IMR-90 (cell line): ENCODE measurements around the gene MRPL10. TPM values are rescaled to one million over a fixed set of nuclear protein-coding genes. Genes with fewer than 3 reads are reported as not detected.

ENCODE experiments used
- ATAC-seq: fragments of 200-7000 bp; cut with Tn5 transposase; 2 replicates; pipeline ENCODE4 v1.9.1; 2020; ENCODE audit warnings: low read depth, mild to moderate bottlenecking, moderate library complexity
- BruUV-seq: library from RNA; stranded (reverse); fragments of 400-500 nt; replicated peaks from 2 replicates; lab custom pipeline; 2021; lab: Mats Ljungman, UMichigan
- CTCF ChIA-PET: fragments of 300-600 bp; formaldehyde crosslinking; extraction: SDS; loops from one replicate; lab custom pipeline; 2021; ENCODE audit warnings: antibody characterized with exemption; lab: Yijun Ruan, JAX
- POLR2A ChIA-PET: fragments of 300-600 bp; sonication (Branson Sonifier 250); formaldehyde crosslinking; loops from one replicate; lab custom pipeline; 2022; ENCODE audit warnings: antibody characterized with exemption; ENCODE audit not compliant: unreplicated experiment; lab: Charles Lee
- DNase-seq: peaks from one replicate; pipeline ENCODE4 v3.0.0; 2013
- H2AFZ ChIP-seq: replicated peaks from 2 replicates; pipeline ENCODE3; 2013; ENCODE audit warnings: low read length, mild to moderate bottlenecking; ENCODE audit not compliant: poor library complexity
- H2AK5ac ChIP-seq: 2 replicates; pipeline ENCODE4 v1.6.1; 2013; ENCODE audit warnings: low read depth, low read length, inconsistent platforms
- H2AK9ac ChIP-seq: replicated peaks from 2 replicates; pipeline ENCODE3; 2013; ENCODE audit warnings: mild to moderate bottlenecking, low read depth, low read length, moderate library complexity; ENCODE audit not compliant: poor library complexity
- H2BK120ac ChIP-seq: 2 replicates; pipeline ENCODE4 v1.6.1; 2013; ENCODE audit warnings: low read depth, low read length, inconsistent platforms
- H2BK15ac ChIP-seq: 3 replicates; pipeline ENCODE4 v1.6.1; 2013; ENCODE audit warnings: low read depth, low read length, inconsistent platforms
- H2BK20ac ChIP-seq: 2 replicates; pipeline ENCODE4 v1.6.1; 2013; ENCODE audit warnings: low read depth, mild to moderate bottlenecking, inconsistent platforms, low read length, moderate library complexity
- H2BK5ac ChIP-seq: 2 replicates; pipeline ENCODE4 v1.6.1; 2013; ENCODE audit warnings: mild to moderate bottlenecking, low read depth, low read length, inconsistent platforms; ENCODE audit not compliant: poor library complexity, severe bottlenecking
- H3K14ac ChIP-seq: replicated peaks from 2 replicates; pipeline ENCODE4 v1.6.1; 2013; ENCODE audit warnings: low read depth, low read length, inconsistent platforms
- H3K18ac ChIP-seq: 2 replicates; pipeline ENCODE4 v1.6.1; 2013; ENCODE audit warnings: low read depth, low read length, control low read depth
- H3K23ac ChIP-seq: 2 replicates; pipeline ENCODE4 v1.6.1; 2013; ENCODE audit warnings: low read depth, low read length, inconsistent platforms
- H3K27ac ChIP-seq: 2 replicates; pipeline ENCODE4 v1.5.1; 2013; ENCODE audit warnings: mild to moderate bottlenecking, control low read depth, low read length; ENCODE audit not compliant: insufficient read depth
- H3K27me3 ChIP-seq: 2 replicates; pipeline ENCODE4 v1.6.1; 2013; ENCODE audit warnings: low read length; ENCODE audit not compliant: control insufficient read depth, insufficient read depth
- H3K36me3 ChIP-seq: 2 replicates; pipeline ENCODE4 v1.6.1; 2013; ENCODE audit warnings: low read length, mixed read lengths; ENCODE audit not compliant: control insufficient read depth, insufficient read depth
- H3K4ac ChIP-seq: 2 replicates; pipeline ENCODE4 v1.6.1; 2013; ENCODE audit warnings: low read depth, low read length, inconsistent platforms
- H3K4me1 ChIP-seq: 2 replicates; pipeline ENCODE4 v1.6.1; 2013; ENCODE audit warnings: low read length, mixed read lengths; ENCODE audit not compliant: control insufficient read depth, insufficient read depth
- H3K4me2 ChIP-seq: 2 replicates; pipeline ENCODE4 v1.6.1; 2013; ENCODE audit warnings: low read depth, mild to moderate bottlenecking, control low read depth, low read length, moderate library complexity
- H3K4me3 ChIP-seq: 2 replicates; pipeline ENCODE4 v1.5.1; 2013; ENCODE audit warnings: low read depth, mild to moderate bottlenecking, control low read depth, low read length, moderate library complexity; ENCODE audit not compliant: insufficient read depth
- H3K56ac ChIP-seq: 2 replicates; pipeline ENCODE4 v1.6.1; 2013; ENCODE audit warnings: low read length, inconsistent platforms; ENCODE audit not compliant: insufficient read depth; ENCODE audit errors: extremely low read depth
- H3K79me1 ChIP-seq, 2 experiments: 2 replicates each; pipeline ENCODE4 v1.6.1; 2013; ENCODE audit warnings: low read length in 2 of 2, inconsistent platforms in 1 of 2, low read depth in 1 of 2
- H3K9ac ChIP-seq: 2 replicates; pipeline ENCODE4 v1.6.1; 2013; ENCODE audit warnings: low read depth, low read length, control low read depth
- H3K9me1 ChIP-seq: 2 replicates; pipeline ENCODE4 v1.6.1; 2013; ENCODE audit warnings: low read length, inconsistent platforms; ENCODE audit not compliant: insufficient read depth
- H3K9me3 ChIP-seq: 2 replicates; pipeline ENCODE4 v1.6.1; 2013; ENCODE audit warnings: low read length; ENCODE audit not compliant: control insufficient read depth, insufficient read depth
- H4K20me1 ChIP-seq: 2 replicates; pipeline ENCODE4 v1.6.1; 2013; ENCODE audit warnings: low read length, inconsistent platforms; ENCODE audit not compliant: insufficient read depth
- H4K5ac ChIP-seq: 2 replicates; pipeline ENCODE4 v1.6.1; 2013; ENCODE audit warnings: mild to moderate bottlenecking, low read depth, low read length, control low read depth
- H4K8ac ChIP-seq, 2 experiments: 2 replicates each; pipeline ENCODE4 v1.6.1; 2013; ENCODE audit warnings: low read depth in 2 of 2, low read length in 2 of 2, control low read depth in 1 of 2, inconsistent platforms in 1 of 2
- H4K91ac ChIP-seq: 2 replicates; pipeline ENCODE4 v1.6.1; 2013; ENCODE audit warnings: low read depth, low read length, inconsistent platforms; ENCODE audit not compliant: insufficient read depth
- CEBPB ChIP-seq: IDR thresholded peaks from 2 replicates; pipeline ENCODE4 v1.6.1; 2012; ENCODE audit warnings: low read depth, low read length, improper control_type of control experiment
- CHD1 ChIP-seq: IDR thresholded peaks from 2 replicates; pipeline ENCODE4 v1.6.1; 2012; ENCODE audit warnings: low read depth, low read length, improper control_type of control experiment
- ELK1 ChIP-seq: fragments of 150-350 bp; IDR thresholded peaks from 2 replicates; pipeline ENCODE4 v1.6.1; 2016; ENCODE audit warnings: low read depth, mild to moderate bottlenecking, low read length, moderate library complexity, borderline replicate concordance
- FOS ChIP-seq: fragments of 150-350 bp; IDR thresholded peaks from 2 replicates; pipeline ENCODE4 v1.6.1; 2016; ENCODE audit warnings: low read depth, low read length
- MAFK ChIP-seq: IDR thresholded peaks from 2 replicates; pipeline ENCODE4 v1.6.1; 2012; ENCODE audit warnings: low read depth, low read length, improper control_type of control experiment
- MAZ ChIP-seq: IDR thresholded peaks from 2 replicates; pipeline ENCODE4 v1.6.1; 2012; ENCODE audit warnings: low read depth, mild to moderate bottlenecking, low read length, improper control_type of control experiment, moderate library complexity, borderline replicate concordance
- MXI1 ChIP-seq: IDR thresholded peaks from 2 replicates; pipeline ENCODE4 v1.6.1; 2012; ENCODE audit warnings: low read depth, mild to moderate bottlenecking, low read length, moderate library complexity, borderline replicate concordance
- NFE2L2 ChIP-seq: fragments of 150-350 bp; IDR thresholded peaks from 2 replicates; pipeline ENCODE4 v1.6.1; 2016; ENCODE audit warnings: low read depth, mild to moderate bottlenecking, low read length
- POLR2A ChIP-seq: IDR thresholded peaks from 2 replicates; pipeline ENCODE4 v1.6.1; 2012; ENCODE audit warnings: mild to moderate bottlenecking, low read depth, low read length
- RAD21 ChIP-seq: IDR thresholded peaks from 2 replicates; pipeline ENCODE4 v1.6.1; 2012; ENCODE audit warnings: low read length, improper control_type of control experiment
- RCOR1 ChIP-seq: IDR thresholded peaks from 2 replicates; pipeline ENCODE4 v1.6.1; 2012; ENCODE audit warnings: mild to moderate bottlenecking, low read length, improper control_type of control experiment; ENCODE audit not compliant: insufficient replicate concordance
- RFX5 ChIP-seq: IDR thresholded peaks from 2 replicates; pipeline ENCODE4 v1.8.0; 2012; ENCODE audit warnings: low read depth, mild to moderate bottlenecking, low read length, moderate library complexity
- SMC3 ChIP-seq: fragments of 150-350 bp; IDR thresholded peaks from 2 replicates; pipeline ENCODE4 v1.6.1; 2016; ENCODE audit warnings: low read depth, mild to moderate bottlenecking, antibody characterized with exemption, low read length, moderate library complexity
- USF2 ChIP-seq: fragments of 150-350 bp; IDR thresholded peaks from 2 replicates; pipeline ENCODE4 v1.6.1; 2017; ENCODE audit warnings: mild to moderate bottlenecking, antibody characterized with exemption, low read length, low read depth
- WGBS, 2 experiments: methylation state at CpG; one replicate each; pipeline versions ENCODE4 v1.1.5 to v1.1.7; 2013; ENCODE audit warnings: missing lambda C conversion rate in 2 of 2; ENCODE audit not compliant: insufficient read length in 1 of 2; ENCODE audit errors: extremely low coverage in 2 of 2; 5-methylcytosine and 5-hydroxymethylcytosine counted together
- dilution Hi-C: fragments of 300-500 bp; cut with HindIII; formaldehyde crosslinking; loops from one replicate; pipeline ENCODE4 v1.14.3; 2018; ENCODE audit warnings: low sequenced_read_pairs; ENCODE audit not compliant: unreplicated experiment
- in situ Hi-C: fragments of 300-500 bp; cut with MboI; formaldehyde crosslinking; loops from 3 replicates; pipeline ENCODE4 v1.14.3; 2019; ENCODE audit warnings: low sequenced_read_pairs, inconsistent platforms, mixed read lengths
- intact Hi-C: fragments of 100-400 bp; cut with micrococcal nuclease; formaldehyde crosslinking; loops from 2 replicates; pipeline ENCODE4 v1.10.0; 2022
- polyA plus RNA-seq, 3 experiments: library from polyadenylated mRNA; depleted of rRNA; stranded (reverse); fragments of >200 nt; gene quantifications; 2 replicates each; pipeline ENCODE4 v1.2.3, GENCODE V29; 2012; ENCODE audit warnings: low replicate concordance in 1 of 3
- total RNA-seq: library from RNA; depleted of rRNA; stranded (reverse); fragments of >200 nt; gene quantifications from 2 replicates; pipeline ENCODE4 v1.2.3, GENCODE V29; 2012

The MRPL10 gene
- total and polyA plus RNA-seq, 2 of the 4 experiments (the other 2 are of a cell fraction), result 32.3 to 61.8 TPM

- DNase-seq (peak; percentile 51), ATAC-seq (peak; percentile 91)
- intact Hi-C loops, result no loop called here
- Histone ChIP-seq H2BK20ac (no peak within 1 kb of the TSS), H3K4me1 (no peaks in the 10 kb centered on the region), H2AFZ (peak within 1 kb of the TSS; percentile 88), H3K9ac (no peak within 1 kb of the TSS), H2BK5ac (no peak within 1 kb of the TSS), H3K4me3 (no peak within 1 kb of the TSS), H3K9me3 (no peaks in the 10 kb centered on the region), H2BK120ac (no peak within 1 kb of the TSS), H3K27me3 (peaks cover 91% of the 10 kb centered on the region), H4K20me1 (no peaks in the 10 kb centered on the region), H3K14ac (no peak within 1 kb of the TSS), H3K23ac (no peak within 1 kb of the TSS), H3K27ac (no peak within 1 kb of the TSS), H3K9me1 (no peaks in the 10 kb centered on the region), H3K79me1 (no peaks in the 10 kb centered on the region), H4K8ac (no peak within 1 kb of the TSS), H4K91ac (no peak within 1 kb of the TSS), H2BK15ac (no peak within 1 kb of the TSS), H3K18ac (no peak within 1 kb of the TSS), H2AK5ac (peak within 1 kb of the TSS; percentile 30; the same call in 1 of the 2 replicates), H3K4ac (no peak within 1 kb of the TSS; the same call in 1 of the 2 replicates), H4K5ac (no peak within 1 kb of the TSS), H3K56ac (no peak within 1 kb of the TSS), H3K36me3 (no peaks in the 10 kb centered on the region), H2AK9ac (peak within 1 kb of the TSS; percentile 62), H3K4me2 (peak within 1 kb of the TSS; percentile 18; the same call in 1 of the 2 replicates)
- ChIA-PET POLR2A (no interaction called here), CTCF (no interaction called here)
- no TSS peak for BruUV-seq
- in situ Hi-C loops, result no loop called here
- WGBS, 2 experiments, result 13% methylated on average over 18 of the region's 71 CpGs; no CpG with 5 or more reads in 1 of the 2 experiments
- dilution Hi-C loops, result no loop called here
- TF ChIP-seq USF2 (no peak), POLR2A (no peak), MAZ (no peak; the same call in 1 of the 2 replicates), CHD1 (no peak), MAFK (no peak), NFE2L2 (no peak), MXI1 (no peak), CEBPB (no peak), RCOR1 (no peak), ELK1 (no peak), RFX5 (no peak), RAD21 (0 out of 2 replicates have a peak, but pooled peaks have one; percentile 12), SMC3 (peak; percentile 17; the same call in 1 of the 2 replicates), FOS (no peak)
Measured at GRCh38 chr17:47850692-47851573, 19.6 kb upstream of the MRPL10 start, which contains the start of gene SP6. SP6 (minus strand) TSS chr17:47851163; CDS start chr17:47848429, 2,734 bp downstream.
